ENCODE data around the gene KLF3.

- TF ChIP-seq EZH2 (IDR thresholded peaks at IDR 0.05; ENCODE audit: insufficient read depth, poor library complexity, severe bottlenecking) (no peak), EZH2phosphoT487 (IDR thresholded peaks at IDR 0.05; ENCODE audit: insufficient read depth, low read depth) (no peak)
Measured at GRCh38 chr4:38674258-38675144, 10.5 kb downstream of the KLF3 start.
